Measurements from ENCODE around the gene CLIP2.
A peak's percentile ranks its signal among the peaks of the same experiment; 100 is the strongest.

Gene CLIP2

GRCh38 chr7:74269757-74270277 lies 19.4 kb upstream of the CLIP2 start:
- peak in 43 of 56 donors; percentile 21 to 78 (median 48) for DNase-seq

GRCh38 chr7:74271742-74272141 lies 17.5 kb upstream of the CLIP2 start:
- no peak for DNase-seq

GRCh38 chr7:74272305-74273038 lies 16.7 kb upstream of the CLIP2 start:
- peak in 32 of 56 donors; percentile 2 to 66 (median 22) for DNase-seq

GRCh38 chr7:74275401-74275881 lies 13.8 kb upstream of the CLIP2 start:
- DNase-seq: peak in 1 of 56 donors; percentile 19

- no peak for DNase-seq
Measured at GRCh38 chr7:74277636-74278035, 11.6 kb upstream of the CLIP2 start.

GRCh38 chr7:74280985-74281384 lies 8.2 kb upstream of the CLIP2 start:
- no peak for DNase-seq

- peak in 6 of 56 donors; percentile 13 to 28 (median 17) for DNase-seq
Measured at GRCh38 chr7:74282748-74283459, 6.3 kb upstream of the CLIP2 start.

GRCh38 chr7:74283858-74284447 lies 5.3 kb upstream of the CLIP2 start:
- DNase-seq: peak in 33 of 56 donors; percentile 8 to 63 (median 30)

GRCh38 chr7:74284781-74285259 lies 4.4 kb upstream of the CLIP2 start:
- no peak for DNase-seq

GRCh38 chr7:74286131-74286530 lies 3.1 kb upstream of the CLIP2 start:
- no peak for DNase-seq

GRCh38 chr7:74287303-74288033 lies 1.7 kb upstream of the CLIP2 start:
- DNase-seq: no peak

- DNase-seq: peak in 3 of 56 donors; percentile 7 to 34 (median 23)
Measured at GRCh38 chr7:74288034-74288881, 949 bp upstream of the CLIP2 start.

GRCh38 chr7:74289659-74290552 lies 699 bp downstream of the CLIP2 start:
- peak in 45 of 56 donors; percentile 18 to 78 (median 46) for DNase-seq

GRCh38 chr7:74290553-74290950 lies 1.3 kb downstream of the CLIP2 start:
- DNase-seq: peak in 20 of 56 donors; percentile 14 to 64 (median 44)

- peak in 5 of 56 donors; percentile 20 to 34 (median 25) for DNase-seq
Measured at GRCh38 chr7:74290981-74291441, 1.8 kb downstream of the CLIP2 start.

GRCh38 chr7:74291535-74291934 lies 2.3 kb downstream of the CLIP2 start:
- DNase-seq: no peak

GRCh38 chr7:74292757-74293576 lies 3.8 kb downstream of the CLIP2 start:
- DNase-seq: peak in 1 of 56 donors; percentile 15

- peak in 1 of 56 donors; percentile 25 for DNase-seq
Measured at GRCh38 chr7:74293577-74293908, 4.3 kb downstream of the CLIP2 start.
